Mucosa of descending colon (tissue), 3 donors: ENCODE results near the gene UNKL. TPM values are rescaled to one million over a fixed set of nuclear protein-coding genes. Genes with fewer than 3 reads are reported as not detected.
A peak's percentile ranks its signal among the peaks of the same experiment; 100 is the strongest.

ENCODE experiments used
- ATAC-seq: fragments of 200-7000 bp; cut with Tn5 transposase; one replicate; pipeline ENCODE4 v1.9.1; 2020; ENCODE audit warnings: mild to moderate bottlenecking, moderate library complexity
- DNase-seq, 3 donors: peaks; one replicate each; pipeline ENCODE4 v3.0.0-alpha.2; 2020
- H3K36me3 ChIP-seq: fragments of 200-600 bp; one replicate; pipeline ENCODE4 v1.8.0; 2021; ENCODE audit warnings: low read depth, mild to moderate bottlenecking
- H3K4me1 ChIP-seq: fragments of 200-600 bp; one replicate; pipeline ENCODE4 v1.8.0; 2021; ENCODE audit warnings: low read depth, mild to moderate bottlenecking
- H3K4me3 ChIP-seq: fragments of 200-600 bp; one replicate; pipeline ENCODE4 v1.8.0; 2021; ENCODE audit warnings: mild to moderate bottlenecking
- H3K9me3 ChIP-seq: fragments of 200-600 bp; one replicate; pipeline ENCODE4 v1.8.0; 2021; ENCODE audit warnings: mild to moderate bottlenecking
- CTCF ChIP-seq: fragments of 200-600 bp; IDR thresholded peaks from one replicate; pipeline ENCODE4 v1.8.0; 2022; ENCODE audit warnings: antibody characterized with exemption, mild to moderate bottlenecking
- intact Hi-C, 2 donors: fragments of 100-400 bp; cut with DNase I in 1 of 2; cut with micrococcal nuclease in 1 of 2; formaldehyde crosslinking; loops; one replicate each; pipeline versions ENCODE4 v1.11.0 to v1.11.1; 2022; cut with DNase I, micrococcal nuclease
- total RNA-seq, 3 donors: library from RNA; stranded (reverse); fragmentation: NEBNext Ultra II Directional in 2 of 3; extraction: Animal tissue kit (Norgen Biotek cat#: 25700) in 2 of 3; gene quantifications; one replicate each; pipeline versions ENCODE4 v1.2.1 to v1.2.4, GENCODE V29; 2021 to 2023
- donor health status: DM: no; HTN: no; CAD: no; lungs with moderate emphysema.
- donor health status: DM: no; HTN: no; CAD: no.
- donor health status: DM: no; HTN: yes; CAD: no.

The UNKL gene
- total RNA-seq, 3 donors from 2014 or later, result 16.2 to 36.5 (median 28.2) TPM

GRCh38 chr16:1327619-1327947 is 86.9 kb downstream of the UNKL start:
- DNase-seq, result no peak
- intact Hi-C loops, result no loop called here
- Histone ChIP-seq H3K4me3 (no peak overlapping the region), H3K4me1 (peaks cover 15% of the 10 kb centered on the region), H3K9me3 (no peaks in the 10 kb centered on the region), H3K36me3 (peaks cover 3% of the 10 kb centered on the region)
- no peak for TF ChIP-seq CTCF
- no peak for ATAC-seq

GRCh38 chr16:1326946-1327618 is 87.4 kb downstream of the UNKL start:
- ATAC-seq (no peak), DNase-seq (no peak)
- peaks cover 3% of the 10 kb centered on the region for H3K36me3 ChIP-seq
- intact Hi-C loops, result no loop called here
- no peak for TF ChIP-seq CTCF
- peaks cover 10% of the 10 kb centered on the region for H3K4me1 ChIP-seq
- H3K9me3 ChIP-seq, result no peaks in the 10 kb centered on the region
- H3K4me3 ChIP-seq, result no peak overlapping the region

GRCh38 chr16:1326391-1326790 is 88.1 kb downstream of the UNKL start:
- no peaks in the 10 kb centered on the region for H3K9me3 ChIP-seq
- DNase-seq, result no peak
- H3K36me3 ChIP-seq, result peaks cover 3% of the 10 kb centered on the region
- intact Hi-C loops, result no loop called here
- no peak for TF ChIP-seq CTCF
- H3K4me1 ChIP-seq, result peaks cover 3% of the 10 kb centered on the region
- peak; percentile 13 for ATAC-seq
- H3K4me3 ChIP-seq, result no peak overlapping the region

GRCh38 chr16:1325673-1326371 is 88.7 kb downstream of the UNKL start:
- H3K9me3 ChIP-seq, result no peaks in the 10 kb centered on the region
- intact Hi-C loops, result no loop called here
- DNase-seq (no peak), ATAC-seq (peak; percentile 26)
- no peak overlapping the region for H3K4me3 ChIP-seq
- H3K36me3 ChIP-seq, result peaks cover 3% of the 10 kb centered on the region
- TF ChIP-seq CTCF, result no peak
- no peaks in the 10 kb centered on the region for H3K4me1 ChIP-seq

- Histone ChIP-seq H3K9me3 (no peaks in the 10 kb centered on the region), H3K4me3 (no peak overlapping the region), H3K4me1 (no peaks in the 10 kb centered on the region), H3K36me3 (peaks cover 7% of the 10 kb centered on the region)
- no peak for TF ChIP-seq CTCF
- ATAC-seq (no peak), DNase-seq (no peak)
- intact Hi-C loops, result no loop called here
Measured at GRCh38 chr16:1325261-1325660, 89.2 kb downstream of the UNKL start.
